OCI-LY7 (cell line): ENCODE results near the gene ARHGAP28.

Source experiments
- CTCF ChIP-seq: fragments of 200-600 bp; sonication (generic); conservative IDR thresholded peaks from 2 replicates; pipeline ENCODE4 v1.5.1; 2014; ENCODE audit warnings: mild to moderate bottlenecking, antibody characterized with exemption, low read length, moderate library complexity, mixed read lengths
- EZH2phosphoT487 ChIP-seq: fragments of 200-600 bp; sonication (generic); IDR thresholded peaks from 2 replicates; pipeline ENCODE4 v1.6.1; 2018; ENCODE audit warnings: low read depth, borderline replicate concordance, mild to moderate bottlenecking, mixed run types, antibody characterized with exemption, low read length, moderate library complexity, mixed read lengths

GRCh38 chr18:6734726-6735430 is 5.4 kb downstream of the ARHGAP28 start:
- TF ChIP-seq EZH2phosphoT487 (no peak), CTCF (no peak)
